ENCODE results near the gene TUBGCP4. TPM values are rescaled to one million over a fixed set of nuclear protein-coding genes. Genes with fewer than 3 reads are reported as not detected.

Gene TUBGCP4
- total RNA-seq, 1 experiment from 2014 or later: 23.5 TPM

DNA sequence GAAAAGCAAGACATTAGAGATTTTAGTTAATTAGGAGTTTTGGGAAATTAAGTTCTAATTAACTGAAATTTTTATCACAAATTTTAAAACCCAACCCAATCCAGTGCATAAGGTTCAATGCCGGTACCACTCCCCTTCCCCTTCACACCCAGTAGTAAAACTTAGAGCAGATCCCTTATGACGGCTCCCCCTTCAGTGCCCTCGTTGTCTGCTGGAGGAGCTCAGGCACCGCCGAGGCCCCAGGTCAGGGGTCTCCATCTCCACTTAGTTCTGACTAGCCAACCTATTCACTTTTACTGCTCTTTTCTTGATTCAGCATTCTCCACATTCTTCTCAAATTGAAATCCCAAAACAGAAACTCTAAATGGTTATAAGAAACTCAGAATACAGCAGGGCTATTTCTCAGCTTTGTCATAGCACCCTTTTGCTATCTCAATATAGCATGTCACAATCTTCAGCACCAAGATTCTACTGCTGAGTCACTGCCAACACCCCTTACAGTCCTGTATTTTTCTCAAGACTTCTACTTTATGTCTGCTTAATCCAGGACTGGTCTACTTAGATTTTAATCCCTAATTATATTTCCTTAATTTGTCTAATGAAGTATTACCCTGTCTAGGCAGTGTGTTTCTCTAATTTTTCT is 39.8 kb downstream of the TUBGCP4 start:
- no peaks in the 10 kb centered on the region for H3K79me2 ChIP-seq (ENCODE audit: insufficient read depth, low read length)
- no peak overlapping the region for H4K8ac ChIP-seq (replicated peaks; ENCODE audit: insufficient read length, low read depth, low read length)
- no peaks in the 10 kb centered on the region for H4K20me1 ChIP-seq (ENCODE audit: control insufficient read depth, insufficient read depth, insufficient read length)
- H2AFZ ChIP-seq (ENCODE audit: low read length): no peak overlapping the region
- no peaks in the 10 kb centered on the region for H3K9me3 Mint-ChIP-seq
- H3K27ac ChIP-seq (ENCODE audit: insufficient read length, low read depth, low read length): no peak overlapping the region
- H3K27me3 Mint-ChIP-seq (ENCODE audit: low read depth): no peaks in the 10 kb centered on the region
- no peaks in the 10 kb centered on the region for H3K79me1 ChIP-seq (ENCODE audit: insufficient read depth, low read depth, low read length, poor library complexity, severe bottlenecking)
- H3K56ac ChIP-seq (ENCODE audit: insufficient read length, low read depth, low read length): no peak overlapping the region
- H3T11ph ChIP-seq (ENCODE audit: low read length): no peak overlapping the region
- no peak overlapping the region for H2AK5ac ChIP-seq (ENCODE audit: insufficient read length, low read length)
- no peak overlapping the region for H2BK5ac ChIP-seq (ENCODE audit: insufficient read length, low read length)
- H2BK12ac ChIP-seq (ENCODE audit: insufficient read length, low read depth, low read length): no peak overlapping the region
- H3K4me2 ChIP-seq (ENCODE audit: insufficient read depth, insufficient read length, low read length): no peak overlapping the region
- no peak overlapping the region for H3K4me3 Mint-ChIP-seq
- no peak overlapping the region for H3K9ac ChIP-seq (ENCODE audit: extremely low read depth, insufficient read length, low read length)
- no peak for DNase-seq
- TF ChIP-seq, protein P1, sequence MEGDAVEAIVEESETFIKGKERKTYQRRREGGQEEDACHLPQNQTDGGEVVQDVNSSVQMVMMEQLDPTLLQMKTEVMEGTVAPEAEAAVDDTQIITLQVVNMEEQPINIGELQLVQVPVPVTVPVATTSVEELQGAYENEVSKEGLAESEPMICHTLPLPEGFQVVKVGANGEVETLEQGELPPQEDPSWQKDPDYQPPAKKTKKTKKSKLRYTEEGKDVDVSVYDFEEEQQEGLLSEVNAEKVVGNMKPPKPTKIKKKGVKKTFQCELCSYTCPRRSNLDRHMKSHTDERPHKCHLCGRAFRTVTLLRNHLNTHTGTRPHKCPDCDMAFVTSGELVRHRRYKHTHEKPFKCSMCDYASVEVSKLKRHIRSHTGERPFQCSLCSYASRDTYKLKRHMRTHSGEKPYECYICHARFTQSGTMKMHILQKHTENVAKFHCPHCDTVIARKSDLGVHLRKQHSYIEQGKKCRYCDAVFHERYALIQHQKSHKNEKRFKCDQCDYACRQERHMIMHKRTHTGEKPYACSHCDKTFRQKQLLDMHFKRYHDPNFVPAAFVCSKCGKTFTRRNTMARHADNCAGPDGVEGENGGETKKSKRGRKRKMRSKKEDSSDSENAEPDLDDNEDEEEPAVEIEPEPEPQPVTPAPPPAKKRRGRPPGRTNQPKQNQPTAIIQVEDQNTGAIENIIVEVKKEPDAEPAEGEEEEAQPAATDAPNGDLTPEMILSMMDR (conservative IDR thresholded peaks at IDR 0.05): no peak
- no peak overlapping the region for H2BK15ac ChIP-seq (ENCODE audit: low read depth, low read length)
- H3K4ac ChIP-seq (ENCODE audit: low read depth, low read length): no peak overlapping the region
- H3K4me1 ChIP-seq (ENCODE audit: insufficient read depth, low read length): no peaks in the 10 kb centered on the region
- H3K27ac Mint-ChIP-seq: peak overlapping the region in 2 of 3 experiments; percentile 14 to 68; a peak in 2 of 7 replicates
- H3K36me3 Mint-ChIP-seq (ENCODE audit: insufficient read depth in 1 of 3, low read depth in 3 of 3): peaks cover 56 to 91% (median 83%) of the 10 kb centered on the region in 3 experiments
- no peaks in the 10 kb centered on the region for H3K27me3 ChIP-seq (ENCODE audit: insufficient read depth, low read length)
- no peak overlapping the region for H3K14ac ChIP-seq (ENCODE audit: insufficient read depth, low read length)
- H3K18ac ChIP-seq (ENCODE audit: insufficient read length, low read depth, low read length): no peak overlapping the region
- H3K4me1 Mint-ChIP-seq: no peaks in the 10 kb centered on the region
- H3K23ac ChIP-seq (ENCODE audit: insufficient read length, low read depth, low read length): no peak overlapping the region
- WGBS (ENCODE audit: extremely low coverage, insufficient read length, low lambda C conversion rate): no CpG with 5 or more reads among the region's 5 CpGs
- no peaks in the 10 kb centered on the region for H3K23me2 ChIP-seq (ENCODE audit: insufficient read length, low read depth, low read length, poor library complexity, severe bottlenecking)
- no peak overlapping the region for H2BK120ac ChIP-seq (ENCODE audit: low read depth, low read length, poor library complexity, severe bottlenecking)
- no peak overlapping the region for H4K5ac ChIP-seq (ENCODE audit: insufficient read length, low read depth, low read length)
- no peak overlapping the region for H2BK20ac ChIP-seq (ENCODE audit: low read depth, low read length, poor library complexity, severe bottlenecking)
- no peaks in the 10 kb centered on the region for H3K9me3 ChIP-seq (ENCODE audit: control insufficient read depth, low read depth, low read length)
- no peak overlapping the region for H4K91ac ChIP-seq (ENCODE audit: insufficient read length, low read depth, low read length)
